HFFc6 (cell line): ENCODE data around the gene NT5E. TPM values are rescaled to one million over a fixed set of nuclear protein-coding genes. Genes with fewer than 3 reads are reported as not detected.

ENCODE experiments used
- DNase-seq: peaks from one replicate; pipeline ENCODE4 v3.0.0-alpha.2; 2018
- H3K27ac Mint-ChIP-seq: 2 replicates; pipeline ENCODE4 v1.8.0; 2020; ENCODE audit warnings: mild to moderate bottlenecking, mixed read lengths
- H3K27me3 Mint-ChIP-seq: 2 replicates; pipeline ENCODE4 v1.8.0; 2021; ENCODE audit warnings: mild to moderate bottlenecking, moderate library complexity, mixed read lengths; ENCODE audit not compliant: insufficient read depth
- H3K36me3 Mint-ChIP-seq: 2 replicates; pipeline ENCODE4 v1.8.0; 2021; ENCODE audit warnings: low read depth, mixed read lengths
- H3K4me1 Mint-ChIP-seq: 2 replicates; pipeline ENCODE4 v1.8.0; 2020; ENCODE audit warnings: low read depth, mixed read lengths
- H3K4me3 Mint-ChIP-seq: 2 replicates; pipeline ENCODE4 v1.8.0; 2020; ENCODE audit warnings: mild to moderate bottlenecking, moderate library complexity, mixed read lengths
- H3K9me3 Mint-ChIP-seq: 2 replicates; pipeline ENCODE4 v1.8.0; 2020; ENCODE audit warnings: mild to moderate bottlenecking, mixed read lengths
- CTCF ChIP-seq: fragments of 200-600 bp; sonication (generic); IDR thresholded peaks from 2 replicates; pipeline ENCODE4 v1.5.0; 2021; ENCODE audit warnings: antibody characterized with exemption, mild to moderate bottlenecking
- total RNA-seq, 6 experiments: library from RNA; stranded (reverse); fragmentation: NEBNext Ultra II Directional; extraction: Animal tissue kit (Norgen Biotek cat#: 25700); gene quantifications; 2 replicates in 1 of 6; 3 replicates in 5 of 6; pipeline ENCODE4 v1.2.3, GENCODE V29; 2021

NT5E gene
- total RNA-seq, 6 experiments from 2014 or later, result 263 to 375 (median 316) TPM

GRCh38 chr6:85482206-85482904 lies 32.5 kb downstream of the NT5E start:
- Mint-ChIP-seq H3K4me1 (peaks cover 70% of the 10 kb centered on the region), H3K27ac (peak overlapping the region; percentile 88), H3K36me3 (peaks cover 49% of the 10 kb centered on the region), H3K4me3 (peak overlapping the region; percentile 55), H3K9me3 (no peaks in the 10 kb centered on the region), H3K27me3 (peaks cover 2% of the 10 kb centered on the region)
- peak; percentile 20 for DNase-seq
- no peak for TF ChIP-seq CTCF

- peak overlapping the region; percentile 88 for H3K27ac Mint-ChIP-seq
- H3K9me3 Mint-ChIP-seq, result no peaks in the 10 kb centered on the region
- H3K36me3 Mint-ChIP-seq, result peaks cover 49% of the 10 kb centered on the region
- TF ChIP-seq CTCF, result peak; percentile 100
- H3K27me3 Mint-ChIP-seq, result peaks cover 2% of the 10 kb centered on the region
- H3K4me3 Mint-ChIP-seq, result peak overlapping the region; percentile 55
- DNase-seq, result peak; percentile 75
- peaks cover 64% of the 10 kb centered on the region for H3K4me1 Mint-ChIP-seq
Measured at GRCh38 chr6:85482905-85483700, 33.2 kb downstream of the NT5E start.

- Mint-ChIP-seq H3K36me3 (peaks cover 50% of the 10 kb centered on the region), H3K4me3 (no peak overlapping the region), H3K4me1 (peaks cover 58% of the 10 kb centered on the region), H3K27ac (peak overlapping the region; percentile 34; the same call in 1 of the 2 replicates), H3K9me3 (no peaks in the 10 kb centered on the region), H3K27me3 (peaks cover 2% of the 10 kb centered on the region)
- DNase-seq, result no peak
- TF ChIP-seq CTCF, result no peak
Measured at GRCh38 chr6:85483846-85484245, 34.0 kb downstream of the NT5E start.

GRCh38 chr6:85484948-85485347 lies 35.1 kb downstream of the NT5E start:
- Mint-ChIP-seq H3K36me3 (peaks cover 51% of the 10 kb centered on the region), H3K4me1 (peaks cover 58% of the 10 kb centered on the region), H3K27me3 (peaks cover 2% of the 10 kb centered on the region), H3K9me3 (no peaks in the 10 kb centered on the region), H3K4me3 (no peak overlapping the region), H3K27ac (peak overlapping the region; percentile 24; the same call in 1 of the 2 replicates)
- DNase-seq, result no peak
- TF ChIP-seq CTCF, result no peak

GRCh38 chr6:85490516-85491248 lies 40.8 kb downstream of the NT5E start:
- peaks cover 93% of the 10 kb centered on the region for H3K36me3 Mint-ChIP-seq
- H3K27me3 Mint-ChIP-seq, result no peaks in the 10 kb centered on the region; the same call in 1 of the 2 replicates
- peak overlapping the region; percentile 48; the same call in 1 of the 2 replicates for H3K27ac Mint-ChIP-seq
- H3K4me1 Mint-ChIP-seq, result peaks cover 63% of the 10 kb centered on the region
- no peak overlapping the region for H3K4me3 Mint-ChIP-seq
- peak; percentile 44 for DNase-seq
- no peaks in the 10 kb centered on the region for H3K9me3 Mint-ChIP-seq
- TF ChIP-seq CTCF, result no peak
